Measurements from ENCODE around the gene PRKN. TPM values are rescaled to one million over a fixed set of nuclear protein-coding genes. Genes with fewer than 3 reads are reported as not detected.

PRKN gene
- total and polyA plus RNA-seq, 2 experiments from 2014 or later, result 0.10 to 0.84 TPM

DNA sequence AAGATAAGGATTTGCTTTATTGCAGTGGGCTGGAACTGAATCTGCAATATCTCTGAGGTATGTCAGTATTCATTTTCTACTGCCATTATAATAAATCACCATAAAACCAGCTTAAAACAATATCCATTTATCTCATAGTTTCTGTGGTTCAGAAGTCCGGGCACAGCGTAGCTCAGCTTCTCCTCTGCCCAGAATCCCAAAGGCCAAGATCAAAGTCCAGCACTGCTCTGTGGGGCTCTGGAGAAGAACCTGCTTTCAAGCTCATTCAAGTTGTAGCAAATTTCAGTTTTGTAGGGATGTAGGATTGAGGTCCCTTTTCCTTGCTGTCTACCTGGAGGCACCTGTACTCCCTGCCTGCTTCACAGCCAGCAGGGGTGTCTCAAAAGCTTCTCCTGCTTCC is 1113.9 kb downstream of the PRKN start:
- H2AFZ ChIP-seq, result no peak overlapping the region
- H3K4me3 Mint-ChIP-seq, result no peak overlapping the region

More for the DNA sequence above, 1113.9 kb downstream of the PRKN start:
- Histone ChIP-seq H3K4me1 (ENCODE audit: insufficient read depth) (no peaks in the 10 kb centered on the region), H3F3A (replicated peaks; ENCODE audit: low read depth) (no peaks in the 10 kb centered on the region), H3K27ac (ENCODE audit: low read depth) (no peak overlapping the region), H3K36me3 (ENCODE audit: insufficient read depth) (no peaks in the 10 kb centered on the region), H3K79me2 (replicated peaks; ENCODE audit: insufficient read depth) (no peaks in the 10 kb centered on the region), H4K20me1 (replicated peaks; ENCODE audit: insufficient read depth) (no peaks in the 10 kb centered on the region), H3K4me3 (no peak overlapping the region), H3K4me2 (no peak overlapping the region), H3K27me3 (ENCODE audit: insufficient read depth) (no peaks in the 10 kb centered on the region), H3K9me2 (ENCODE audit: insufficient read depth) (no peaks in the 10 kb centered on the region)
- ATAC-seq, result no peak
- Mint-ChIP-seq H3K27ac (no peak overlapping the region), H3K36me3 (ENCODE audit: low read depth) (no peaks in the 10 kb centered on the region; the same call in 2 of the 3 replicates), H3K4me1 (no peaks in the 10 kb centered on the region), H3K27me3 (ENCODE audit: insufficient read depth, low read depth, poor library complexity) (peaks cover 1% of the 10 kb centered on the region), H3K9me3 (peaks cover 7% of the 10 kb centered on the region; the same call in 2 of the 3 replicates)
- TF ChIP-seq, protein P1, sequence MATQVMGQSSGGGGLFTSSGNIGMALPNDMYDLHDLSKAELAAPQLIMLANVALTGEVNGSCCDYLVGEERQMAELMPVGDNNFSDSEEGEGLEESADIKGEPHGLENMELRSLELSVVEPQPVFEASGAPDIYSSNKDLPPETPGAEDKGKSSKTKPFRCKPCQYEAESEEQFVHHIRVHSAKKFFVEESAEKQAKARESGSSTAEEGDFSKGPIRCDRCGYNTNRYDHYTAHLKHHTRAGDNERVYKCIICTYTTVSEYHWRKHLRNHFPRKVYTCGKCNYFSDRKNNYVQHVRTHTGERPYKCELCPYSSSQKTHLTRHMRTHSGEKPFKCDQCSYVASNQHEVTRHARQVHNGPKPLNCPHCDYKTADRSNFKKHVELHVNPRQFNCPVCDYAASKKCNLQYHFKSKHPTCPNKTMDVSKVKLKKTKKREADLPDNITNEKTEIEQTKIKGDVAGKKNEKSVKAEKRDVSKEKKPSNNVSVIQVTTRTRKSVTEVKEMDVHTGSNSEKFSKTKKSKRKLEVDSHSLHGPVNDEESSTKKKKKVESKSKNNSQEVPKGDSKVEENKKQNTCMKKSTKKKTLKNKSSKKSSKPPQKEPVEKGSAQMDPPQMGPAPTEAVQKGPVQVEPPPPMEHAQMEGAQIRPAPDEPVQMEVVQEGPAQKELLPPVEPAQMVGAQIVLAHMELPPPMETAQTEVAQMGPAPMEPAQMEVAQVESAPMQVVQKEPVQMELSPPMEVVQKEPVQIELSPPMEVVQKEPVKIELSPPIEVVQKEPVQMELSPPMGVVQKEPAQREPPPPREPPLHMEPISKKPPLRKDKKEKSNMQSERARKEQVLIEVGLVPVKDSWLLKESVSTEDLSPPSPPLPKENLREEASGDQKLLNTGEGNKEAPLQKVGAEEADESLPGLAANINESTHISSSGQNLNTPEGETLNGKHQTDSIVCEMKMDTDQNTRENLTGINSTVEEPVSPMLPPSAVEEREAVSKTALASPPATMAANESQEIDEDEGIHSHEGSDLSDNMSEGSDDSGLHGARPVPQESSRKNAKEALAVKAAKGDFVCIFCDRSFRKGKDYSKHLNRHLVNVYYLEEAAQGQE (IDR thresholded peaks at IDR 0.05; ENCODE audit: unreplicated experiment), result no peak
- TF ChIP-seq JUNB (IDR thresholded peaks at IDR 0.05; ENCODE audit: unreplicated experiment), result no peak
- TF ChIP-seq ZNF331 (CRISPR knock-in tag; IDR thresholded peaks at IDR 0.05; ENCODE audit: low read depth), result no peak
- TF ChIP-seq POLR2AphosphoS5 (IDR thresholded peaks at IDR 0.05; ENCODE audit: low read depth), result no peak
- TF ChIP-seq, protein P2, sequence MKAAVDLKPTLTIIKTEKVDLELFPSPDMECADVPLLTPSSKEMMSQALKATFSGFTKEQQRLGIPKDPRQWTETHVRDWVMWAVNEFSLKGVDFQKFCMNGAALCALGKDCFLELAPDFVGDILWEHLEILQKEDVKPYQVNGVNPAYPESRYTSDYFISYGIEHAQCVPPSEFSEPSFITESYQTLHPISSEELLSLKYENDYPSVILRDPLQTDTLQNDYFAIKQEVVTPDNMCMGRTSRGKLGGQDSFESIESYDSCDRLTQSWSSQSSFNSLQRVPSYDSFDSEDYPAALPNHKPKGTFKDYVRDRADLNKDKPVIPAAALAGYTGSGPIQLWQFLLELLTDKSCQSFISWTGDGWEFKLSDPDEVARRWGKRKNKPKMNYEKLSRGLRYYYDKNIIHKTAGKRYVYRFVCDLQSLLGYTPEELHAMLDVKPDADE (IDR thresholded peaks at IDR 0.05), result no peak
- no peak for TF ChIP-seq EZH2phosphoT487 (IDR thresholded peaks at IDR 0.05; ENCODE audit: unreplicated experiment)
- TF ChIP-seq, protein P3, sequence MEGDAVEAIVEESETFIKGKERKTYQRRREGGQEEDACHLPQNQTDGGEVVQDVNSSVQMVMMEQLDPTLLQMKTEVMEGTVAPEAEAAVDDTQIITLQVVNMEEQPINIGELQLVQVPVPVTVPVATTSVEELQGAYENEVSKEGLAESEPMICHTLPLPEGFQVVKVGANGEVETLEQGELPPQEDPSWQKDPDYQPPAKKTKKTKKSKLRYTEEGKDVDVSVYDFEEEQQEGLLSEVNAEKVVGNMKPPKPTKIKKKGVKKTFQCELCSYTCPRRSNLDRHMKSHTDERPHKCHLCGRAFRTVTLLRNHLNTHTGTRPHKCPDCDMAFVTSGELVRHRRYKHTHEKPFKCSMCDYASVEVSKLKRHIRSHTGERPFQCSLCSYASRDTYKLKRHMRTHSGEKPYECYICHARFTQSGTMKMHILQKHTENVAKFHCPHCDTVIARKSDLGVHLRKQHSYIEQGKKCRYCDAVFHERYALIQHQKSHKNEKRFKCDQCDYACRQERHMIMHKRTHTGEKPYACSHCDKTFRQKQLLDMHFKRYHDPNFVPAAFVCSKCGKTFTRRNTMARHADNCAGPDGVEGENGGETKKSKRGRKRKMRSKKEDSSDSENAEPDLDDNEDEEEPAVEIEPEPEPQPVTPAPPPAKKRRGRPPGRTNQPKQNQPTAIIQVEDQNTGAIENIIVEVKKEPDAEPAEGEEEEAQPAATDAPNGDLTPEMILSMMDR (conservative IDR thresholded peaks at IDR 0.05; ENCODE audit: low read depth in 2 of 2), result no peak
- TF ChIP-seq EZH2 (IDR thresholded peaks at IDR 0.05; ENCODE audit: low read depth, unreplicated experiment), result no peak
- TF ChIP-seq CREB1 (CRISPR knock-in tag; IDR thresholded peaks at IDR 0.05; ENCODE audit: low read depth), result no peak
- TF ChIP-seq ZNF114 (CRISPR knock-in tag; IDR thresholded peaks at IDR 0.05), result no peak
- DNase-seq (ENCODE audit: low spot score), result no peak

All from GM23338 (cell line).